HG02623 (cell line): Measurements from ENCODE around the gene PTPRG.

Experiments used
- ATAC-seq: cut with Tn5 transposase; IDR thresholded peaks from one replicate; pipeline ENCODE4 v1.9.1; 2021; ENCODE audit warnings: moderate library complexity; ENCODE audit not compliant: unreplicated experiment

The PTPRG gene

DNA sequence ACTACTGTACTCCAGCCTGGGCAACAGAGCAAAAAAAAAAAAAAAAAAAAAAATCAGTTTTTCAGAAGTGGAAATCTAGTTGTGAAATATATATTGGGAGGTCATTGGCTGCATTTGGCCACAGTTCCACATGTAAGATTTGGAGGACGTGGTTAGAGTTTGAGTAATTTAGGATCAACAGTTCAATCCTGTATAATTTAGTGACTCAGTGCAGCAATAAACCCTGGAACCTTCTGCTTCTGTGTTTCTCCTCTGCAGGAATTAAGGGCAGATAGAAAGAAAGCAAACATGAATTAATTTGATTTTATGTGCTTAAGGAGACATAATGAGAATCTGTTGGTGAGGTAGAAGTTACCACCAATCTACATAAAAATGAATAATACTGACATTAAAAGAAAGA lies 347.0 kb downstream of the PTPRG start:
- no peak for ATAC-seq

DNA sequence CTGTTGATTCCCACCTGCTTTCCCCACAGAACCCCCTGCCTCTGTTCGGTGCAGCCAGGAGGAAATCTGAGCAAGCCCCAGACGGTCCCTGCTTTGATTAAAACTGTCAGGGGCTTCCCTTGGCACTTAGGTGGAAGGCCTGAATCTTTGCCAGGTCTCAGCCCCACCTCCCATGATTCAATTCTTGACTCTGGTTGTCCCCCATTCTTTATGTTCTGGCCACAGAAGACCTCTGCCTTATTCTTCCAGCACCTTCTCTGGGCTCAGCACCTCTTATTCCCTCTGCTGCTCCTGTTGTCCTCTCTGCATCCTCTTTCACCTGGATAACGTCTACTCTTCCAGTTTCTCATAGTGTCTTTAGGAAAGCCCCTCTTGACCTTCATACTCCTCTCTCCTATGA lies 349.4 kb downstream of the PTPRG start:
- no peak for ATAC-seq

DNA sequence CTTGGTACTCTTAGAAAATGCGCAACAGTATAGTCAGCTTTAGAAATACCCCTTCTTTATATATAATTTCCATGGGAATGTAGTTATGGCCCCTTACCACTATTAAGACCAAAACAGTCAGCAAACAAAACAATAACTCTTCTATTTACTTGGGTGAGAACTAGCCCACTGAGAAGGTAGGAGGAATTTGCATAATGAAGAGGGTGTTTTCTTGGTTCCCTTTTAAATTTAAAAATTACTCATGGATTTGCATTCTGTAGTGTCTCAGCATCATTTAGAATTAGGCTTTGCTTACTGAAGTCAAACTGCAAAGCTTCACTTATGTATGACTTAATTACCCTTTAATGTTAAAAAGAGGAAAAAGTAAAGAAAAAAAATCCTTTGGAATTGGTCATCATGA lies 350.8 kb downstream of the PTPRG start:
- ATAC-seq, result peak; percentile 77

DNA sequence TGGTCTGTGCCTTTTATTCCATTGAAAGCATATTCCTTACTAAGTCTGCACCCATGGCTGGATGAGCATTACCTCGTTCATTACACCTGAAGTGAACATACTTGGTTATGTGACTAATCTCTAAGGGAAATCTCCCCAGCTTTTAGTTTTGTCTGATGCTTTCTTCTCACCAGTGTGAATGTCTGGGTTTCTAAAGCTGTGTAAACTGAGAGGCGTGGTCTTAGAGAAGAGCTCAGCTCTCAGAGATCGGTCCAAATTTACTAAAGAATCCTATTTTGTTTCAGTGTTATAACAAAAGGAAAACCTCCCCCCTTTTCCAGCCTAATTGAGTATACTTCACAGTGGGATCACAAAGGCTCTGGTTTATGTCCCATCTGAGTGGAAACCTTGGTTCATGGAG lies 352.3 kb downstream of the PTPRG start:
- no peak for ATAC-seq

DNA sequence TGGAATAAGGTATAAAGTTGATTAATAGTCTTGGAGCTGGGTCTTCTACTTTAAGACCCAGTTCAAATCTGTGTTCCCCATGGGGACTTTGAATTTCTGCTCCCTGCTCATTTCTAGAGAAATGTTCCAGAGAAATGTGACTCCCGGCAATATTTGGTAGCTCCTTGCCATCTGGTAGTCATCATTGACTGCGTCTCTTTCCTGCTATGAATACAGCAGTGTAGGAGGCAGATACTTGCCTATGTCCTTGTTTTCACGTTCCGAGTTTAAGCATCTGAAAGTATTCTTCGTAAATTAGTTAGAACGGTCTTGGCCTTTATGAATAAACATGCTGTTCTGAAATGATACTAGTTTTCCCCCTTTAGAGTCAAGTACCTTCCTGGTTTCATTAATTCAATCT lies 352.9 kb downstream of the PTPRG start:
- ATAC-seq, result no peak

DNA sequence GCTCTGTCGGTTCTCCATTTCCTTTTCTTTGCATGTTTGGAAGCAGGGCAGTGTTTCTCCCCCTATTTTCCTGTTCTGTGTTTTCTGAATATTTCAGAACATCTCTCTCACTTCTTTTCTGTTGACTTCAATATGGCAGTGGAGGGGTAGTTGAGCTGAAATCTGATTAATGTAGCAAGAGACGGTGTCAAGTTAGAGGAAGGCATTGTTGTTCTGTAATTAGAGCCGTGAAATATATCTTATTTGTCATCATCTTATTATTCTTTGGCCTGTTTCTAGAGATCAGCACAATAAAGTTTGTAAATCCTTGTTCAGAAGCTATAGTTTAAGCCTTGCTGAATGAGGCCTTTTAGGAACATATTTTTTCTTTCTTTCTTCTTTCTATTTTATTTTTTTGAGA lies 353.9 kb downstream of the PTPRG start:
- ATAC-seq, result no peak

DNA sequence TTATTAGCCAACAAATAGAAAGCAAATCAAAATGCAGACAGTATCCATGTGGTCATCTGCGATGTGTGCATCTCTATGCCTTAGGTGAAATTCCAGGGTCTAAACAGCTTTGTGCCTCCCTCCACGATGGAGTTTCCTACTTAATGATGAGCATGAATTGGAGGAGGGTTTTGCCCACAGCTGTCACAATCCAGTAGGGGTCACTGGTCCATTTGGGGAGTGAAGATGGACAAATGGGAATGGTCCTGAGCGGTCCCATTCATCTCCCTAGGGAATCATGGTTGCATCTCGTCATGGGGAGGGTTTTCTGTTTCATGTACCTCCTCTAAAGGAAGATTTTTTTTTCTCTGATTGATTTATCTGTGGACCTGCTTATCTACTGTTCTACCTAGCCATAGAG lies 358.0 kb downstream of the PTPRG start:
- no peak for ATAC-seq

DNA sequence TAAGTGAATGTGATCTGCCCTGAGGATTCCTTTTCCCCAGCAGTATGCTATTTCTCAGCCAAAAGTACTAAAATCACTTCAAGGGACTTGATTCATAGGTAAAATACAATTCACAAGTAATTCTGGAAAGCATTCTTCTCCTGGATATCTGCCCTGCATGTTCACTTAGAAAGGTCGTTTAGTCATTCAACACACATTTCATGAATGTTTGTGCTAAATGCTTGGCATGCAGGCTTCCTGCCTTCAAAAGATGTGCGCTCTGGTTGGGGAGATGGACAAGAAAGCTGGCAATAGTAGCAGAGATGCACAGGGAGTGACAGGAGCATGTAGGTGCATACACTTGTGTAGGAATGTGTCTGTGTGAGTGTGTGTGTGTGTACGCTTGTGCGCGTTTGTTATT lies 360.7 kb downstream of the PTPRG start:
- ATAC-seq, result no peak

DNA sequence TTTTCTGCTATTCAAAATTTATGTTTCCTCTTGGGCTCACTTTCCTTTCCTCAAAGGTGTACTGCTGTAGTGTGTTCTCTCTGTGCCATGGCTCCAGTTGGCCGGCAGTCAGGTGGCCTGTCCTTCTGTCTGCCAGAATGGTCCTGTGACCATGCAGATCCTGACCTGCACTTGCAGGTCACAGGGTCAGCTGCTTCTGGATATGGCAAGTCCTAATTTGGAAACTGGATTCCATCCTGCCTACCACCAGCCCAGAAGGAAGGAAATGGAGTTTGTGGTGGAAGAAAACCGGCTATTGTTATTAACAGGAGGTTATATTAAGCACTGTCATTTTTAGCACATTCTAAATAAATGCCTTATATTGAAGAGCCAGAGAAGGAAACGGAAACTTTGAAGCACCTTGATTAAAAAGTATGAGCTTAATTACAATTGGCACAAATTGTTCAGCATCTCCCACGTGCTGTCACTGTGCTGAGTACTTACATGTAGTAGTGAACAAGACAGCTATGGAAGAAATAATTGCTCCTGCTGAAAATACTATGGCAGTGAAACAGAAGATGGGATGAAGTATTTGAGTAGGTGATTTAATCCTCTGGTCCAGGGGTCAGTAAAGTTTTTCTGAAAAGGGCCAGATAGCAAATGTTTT lies 362.8 kb downstream of the PTPRG start:
- no peak for ATAC-seq

DNA sequence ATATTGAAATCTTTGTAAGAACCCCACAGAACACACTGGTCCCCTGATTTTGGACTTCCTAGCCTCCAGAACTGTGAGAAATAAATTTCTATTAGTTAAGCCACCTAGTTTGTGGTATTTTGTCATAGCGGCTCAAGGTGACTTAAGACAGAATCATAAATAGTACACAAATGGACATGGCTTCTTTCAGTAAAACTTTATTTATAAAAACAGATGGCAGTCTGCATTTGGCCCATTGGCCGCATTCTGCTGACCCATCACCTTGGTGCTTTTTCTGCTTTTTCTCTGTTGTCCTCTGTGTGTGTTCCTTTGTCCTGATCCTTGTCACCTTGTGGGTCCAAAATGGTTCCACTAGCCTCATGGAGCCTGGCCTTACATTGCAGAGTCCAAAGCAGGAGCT lies 363.6 kb downstream of the PTPRG start:
- no peak for ATAC-seq

DNA sequence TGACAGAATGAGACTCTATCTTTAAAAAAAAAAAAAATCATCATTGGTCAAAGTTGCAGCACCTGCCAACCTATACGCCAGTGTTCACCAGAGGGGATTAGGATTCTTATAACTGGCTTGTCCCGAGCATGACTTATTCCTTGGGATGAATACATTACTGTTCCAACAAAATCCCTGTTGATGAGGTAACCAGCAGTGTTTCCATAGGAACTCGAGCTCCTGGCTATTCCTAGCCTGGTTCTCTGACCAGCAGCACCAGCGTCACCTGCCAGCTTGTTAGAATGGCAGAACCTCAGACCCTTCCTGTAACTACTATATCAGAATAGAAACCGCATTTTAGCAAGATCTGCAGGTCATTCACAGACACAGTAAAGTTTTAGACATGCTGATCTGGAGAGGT lies 364.4 kb downstream of the PTPRG start:
- no peak for ATAC-seq

DNA sequence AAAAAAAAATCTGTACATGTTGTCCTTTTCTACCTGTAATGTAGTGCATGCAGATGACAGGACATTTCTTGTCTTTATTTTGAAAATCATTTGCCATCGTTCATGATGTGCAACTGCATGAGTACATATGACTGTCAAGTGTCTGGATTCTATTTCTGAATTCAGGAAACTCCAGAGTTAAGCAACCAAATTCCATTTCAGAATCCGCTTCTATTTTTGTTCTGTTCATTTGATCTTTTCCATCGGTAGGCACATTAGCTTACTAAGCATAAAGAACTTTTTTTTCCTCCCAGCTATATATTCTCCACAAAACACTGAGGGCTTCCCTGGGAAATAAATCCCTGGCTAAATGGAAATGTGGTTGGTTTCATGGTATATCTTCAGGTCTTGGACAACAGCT lies 365.6 kb downstream of the PTPRG start:
- no peak for ATAC-seq

DNA sequence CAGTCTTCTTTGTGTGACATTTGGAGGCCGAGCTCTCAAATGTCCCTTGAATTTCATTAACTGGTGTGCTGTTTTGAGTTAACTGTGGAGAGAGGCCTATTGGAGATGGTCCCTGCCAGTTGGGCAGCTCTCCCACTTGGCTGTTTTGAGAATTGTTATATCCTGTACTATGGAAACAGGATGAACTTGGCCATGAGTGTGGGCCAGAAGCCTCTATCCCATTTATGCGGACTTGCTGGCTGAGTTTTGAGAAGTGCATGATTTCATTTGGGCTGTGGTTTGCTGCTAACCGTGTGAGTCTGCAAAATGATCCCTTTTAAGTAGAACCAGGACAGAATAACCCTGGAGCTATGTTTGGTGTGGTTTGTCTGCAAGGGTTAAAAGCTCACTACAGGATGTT lies 366.0 kb downstream of the PTPRG start:
- no peak for ATAC-seq

DNA sequence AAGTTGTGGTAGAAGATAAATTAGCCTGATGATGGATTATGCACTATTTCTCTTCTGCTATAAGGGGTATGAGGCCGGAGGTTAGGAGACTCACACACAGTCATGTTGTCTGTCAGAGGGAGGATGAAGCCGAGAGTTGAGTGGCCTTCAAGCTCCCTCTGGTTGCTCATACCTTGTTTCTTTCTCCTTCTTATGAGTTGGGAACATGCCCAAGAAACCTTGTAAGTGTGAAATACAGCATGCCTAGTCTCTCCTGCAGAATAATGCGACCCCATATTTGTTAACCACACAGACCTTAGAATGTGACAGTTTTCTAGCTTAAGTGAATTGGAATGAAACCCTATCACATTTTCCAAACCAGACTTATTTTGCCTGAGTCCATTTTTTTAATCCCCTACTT lies 366.7 kb downstream of the PTPRG start:
- ATAC-seq, result no peak

DNA sequence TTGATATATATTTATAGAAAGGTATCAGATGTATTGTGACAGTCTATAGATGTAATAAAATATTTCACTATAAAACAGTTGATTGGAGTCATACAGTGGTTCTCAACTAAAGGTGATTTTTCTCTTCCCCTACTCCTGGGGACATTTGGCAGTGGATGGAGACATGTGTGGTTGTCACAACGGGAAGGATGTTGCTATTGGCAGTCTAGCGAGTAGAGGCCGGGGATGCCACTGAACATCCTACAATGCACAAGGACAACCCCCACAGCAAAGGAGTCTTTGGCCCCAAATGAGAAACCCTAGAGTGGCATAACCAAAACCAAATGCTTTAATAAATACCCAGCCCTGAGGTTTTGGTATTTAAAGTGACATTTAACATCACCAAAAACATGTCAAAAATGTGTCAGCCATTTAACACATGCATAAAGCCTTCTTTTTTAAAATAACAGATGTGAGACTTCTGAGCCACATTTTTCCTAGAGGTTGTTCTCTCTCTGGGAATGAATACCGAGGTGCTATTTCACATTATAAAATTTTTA lies 367.5 kb downstream of the PTPRG start:
- no peak for ATAC-seq

DNA sequence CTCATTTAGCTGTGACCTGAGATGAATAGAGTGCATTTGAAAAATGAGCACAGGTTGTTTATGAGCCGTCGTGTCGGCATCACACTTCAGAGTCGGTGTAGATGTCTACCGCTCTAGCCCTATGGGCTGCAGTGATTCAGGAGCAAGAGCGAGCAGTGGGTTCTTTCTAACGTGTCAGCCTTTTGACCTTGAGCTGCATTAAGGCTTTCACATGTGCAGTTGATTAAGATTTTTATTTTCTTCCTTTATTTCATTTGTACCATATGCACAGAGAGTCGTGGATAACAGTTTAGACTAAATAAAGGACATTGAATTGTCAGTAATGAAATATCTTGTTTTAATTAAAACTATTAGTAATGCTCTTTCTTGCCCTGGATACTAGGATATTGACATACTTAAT lies 368.2 kb downstream of the PTPRG start:
- ATAC-seq, result no peak

DNA sequence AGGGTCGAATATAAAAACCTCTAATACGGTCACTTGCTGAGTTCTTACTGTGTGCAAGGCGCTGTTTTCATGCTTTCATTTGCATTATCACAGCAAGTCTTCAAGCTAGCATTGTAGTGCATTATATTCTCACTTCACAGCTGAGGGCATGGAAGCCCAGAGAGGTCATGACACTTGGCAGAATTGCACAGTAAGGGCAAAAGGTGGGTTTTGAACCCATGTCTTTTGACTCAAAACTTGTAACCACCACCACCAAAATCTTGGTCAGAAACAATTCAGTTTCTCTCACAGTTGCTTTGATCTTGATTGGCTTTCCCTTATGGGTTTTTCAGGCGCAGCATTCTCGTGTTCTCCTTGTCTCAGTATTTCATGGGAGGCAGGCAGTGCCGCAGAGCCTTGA lies 371.1 kb downstream of the PTPRG start:
- ATAC-seq, result no peak

DNA sequence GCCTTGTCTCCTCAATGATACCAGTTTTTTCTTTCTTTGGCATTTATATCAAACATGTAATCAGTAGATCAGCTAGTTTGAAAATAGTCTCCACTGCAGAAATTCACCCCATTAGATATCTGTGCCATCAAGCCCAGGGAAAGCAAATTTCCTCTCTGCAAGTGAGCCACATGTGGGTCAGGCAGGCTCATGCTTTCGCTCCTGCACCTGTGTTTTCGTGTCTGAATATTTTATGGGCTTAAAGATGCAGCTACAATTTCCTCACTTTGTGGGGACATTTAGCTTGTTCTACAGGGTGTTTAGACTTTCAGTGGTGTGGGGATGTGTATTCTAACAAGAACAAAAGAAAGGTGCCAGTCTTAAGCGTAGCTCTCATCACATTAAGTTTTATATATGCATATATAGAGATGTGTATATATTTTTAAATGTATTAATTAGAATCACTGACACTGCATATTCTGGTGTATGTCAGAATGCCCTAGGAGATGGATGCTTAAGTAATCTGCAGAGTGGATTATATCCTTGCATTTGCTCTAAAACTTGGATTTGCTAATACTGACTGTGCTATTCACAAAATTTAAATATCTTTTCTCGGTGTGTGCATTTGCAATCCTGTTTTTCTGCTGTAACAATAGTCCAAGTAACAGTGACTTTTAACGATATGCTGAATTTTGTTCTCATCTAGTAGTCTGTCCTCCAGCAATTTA lies 372.6 kb downstream of the PTPRG start:
- ATAC-seq, result no peak

DNA sequence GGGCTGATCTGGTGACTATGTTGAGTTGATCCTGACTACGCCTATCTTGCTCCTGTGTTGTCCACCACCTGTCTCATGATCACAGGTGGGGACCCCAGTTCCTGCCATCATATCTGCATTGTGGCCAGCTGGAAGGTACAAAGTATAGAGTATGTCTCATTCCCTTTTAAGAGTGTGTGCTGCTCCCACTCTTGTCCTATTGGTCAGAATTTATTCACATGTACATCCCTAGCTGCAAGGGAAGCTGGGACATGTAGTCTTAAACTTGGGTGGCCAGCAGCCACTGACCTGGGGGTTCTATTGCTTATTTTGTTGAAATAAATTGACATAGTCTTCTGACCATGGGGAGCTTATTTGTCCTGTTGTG lies 373.1 kb downstream of the PTPRG start:
- no peak for ATAC-seq

DNA sequence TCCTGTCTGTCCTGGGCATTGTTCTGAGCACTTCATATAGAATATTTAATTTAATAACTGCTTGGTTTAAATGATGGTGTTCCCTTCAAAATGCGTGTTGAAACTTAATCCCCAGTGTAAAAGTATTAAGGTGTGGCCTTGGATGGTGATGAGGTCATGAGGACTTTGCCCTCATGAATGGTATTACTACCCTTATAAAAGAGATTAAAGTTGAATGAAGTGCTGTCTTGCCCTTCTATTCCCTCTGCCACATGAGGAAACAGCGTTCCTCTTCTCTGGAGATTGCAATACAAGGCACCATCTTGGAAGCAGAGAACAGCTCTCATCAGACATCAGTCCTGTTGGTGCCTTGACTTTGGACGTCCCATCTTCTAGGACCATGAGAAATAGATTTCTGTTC lies 374.4 kb downstream of the PTPRG start:
- no peak for ATAC-seq

DNA sequence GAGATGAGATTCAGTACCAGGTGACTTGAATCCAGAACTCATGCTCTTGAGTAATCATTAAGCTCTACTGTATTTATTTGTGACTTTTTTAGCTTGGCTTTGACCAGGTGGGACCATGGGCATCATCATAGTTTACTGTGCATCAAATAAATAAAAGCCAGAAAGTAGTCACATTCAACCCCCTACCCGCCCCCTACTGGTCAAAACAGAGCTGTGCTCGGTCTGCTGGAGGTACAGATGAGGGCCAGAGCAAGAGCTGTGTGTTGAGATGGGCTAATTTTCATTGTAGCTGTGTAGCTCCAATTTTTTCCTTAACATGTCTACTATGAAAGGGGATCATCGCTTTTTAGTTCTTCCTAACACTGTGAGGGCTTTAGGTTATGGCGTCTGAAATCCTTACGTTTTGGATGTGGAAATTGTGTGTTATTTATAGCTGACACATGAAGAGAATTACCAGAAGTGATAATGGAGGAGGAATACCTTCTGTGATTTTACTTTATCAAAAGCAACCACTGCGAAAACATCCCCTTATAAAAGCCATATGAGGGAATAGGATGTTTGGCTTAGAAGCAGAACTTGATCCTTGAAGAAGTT lies 375.1 kb downstream of the PTPRG start:
- no peak for ATAC-seq

DNA sequence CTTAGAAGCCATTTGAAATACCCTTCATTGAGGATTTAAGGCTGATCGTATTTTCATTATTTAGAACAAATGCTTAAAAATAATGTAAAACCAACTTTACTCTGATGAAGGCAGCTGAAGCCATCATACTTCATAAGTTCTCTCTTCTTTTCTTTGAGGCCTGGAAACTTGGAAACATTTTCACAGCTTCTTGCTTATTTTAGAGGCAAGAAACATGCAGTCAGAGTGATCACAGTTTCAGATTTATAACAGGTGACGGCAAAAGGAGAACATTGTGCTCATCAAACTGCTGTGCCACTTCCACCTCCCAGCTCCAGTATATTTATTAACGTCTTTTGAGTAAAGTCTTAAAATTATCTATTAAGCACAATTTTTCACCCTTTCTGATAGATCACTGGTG lies 376.1 kb downstream of the PTPRG start:
- no peak for ATAC-seq
